GM12891 (cell line): Measurements from ENCODE around the gene ATP6V0A1. TPM values are rescaled to one million over a fixed set of nuclear protein-coding genes. Genes with fewer than 3 reads are reported as not detected.
"Not testable (repeated sequence)": the region's sequence is repeated elsewhere in the genome, so short reads cannot be mapped to it uniquely, and the experiment has no call there.

Experiments
- DNase-seq: peaks from one replicate; pipeline ENCODE4 v3.0.0; 2011; ENCODE audit warnings: low spot score; ENCODE audit not compliant: insufficient read length
- FAIRE-seq: peaks from 2 replicates; lab custom pipeline; 2011; peaks lifted over from hg19 to GRCh38; lab: Jason Lieb, UNC
- PAX5 ChIP-seq: IDR thresholded peaks from 2 replicates; pipeline ENCODE4 v1.6.1; 2011; ENCODE audit warnings: low read length, moderate library complexity, mild to moderate bottlenecking; ENCODE audit not compliant: insufficient read depth, severe bottlenecking
- POLR2A ChIP-seq: IDR thresholded peaks from 2 replicates; pipeline ENCODE4 v1.6.1; 2011; ENCODE audit warnings: low read depth, low read length, control low read depth
- POLR2AphosphoS5 ChIP-seq: IDR thresholded peaks from 2 replicates; pipeline ENCODE4 v1.6.1; 2011; ENCODE audit warnings: low read depth, low read length, control low read depth
- POU2F2 ChIP-seq: IDR thresholded peaks from 2 replicates; pipeline ENCODE4 v1.6.1; 2011; ENCODE audit warnings: low read depth, mild to moderate bottlenecking, control low read depth, low read length, moderate library complexity
- SPI1 ChIP-seq: IDR thresholded peaks from 2 replicates; pipeline ENCODE4 v1.6.1; 2011; ENCODE audit warnings: low read depth, low read length, control low read depth
- TAF1 ChIP-seq: IDR thresholded peaks from 2 replicates; pipeline ENCODE4 v1.6.1; 2011; ENCODE audit warnings: low read depth, low read length, control low read depth
- polyA plus RNA-seq: library from polyadenylated mRNA; unstranded; fragments of >200 nt; gene quantifications from one replicate; pipeline ENCODE4 v1.2.1, GENCODE V29; 2012; ENCODE audit warnings: low read depth, missing spikeins, inconsistent platforms; ENCODE audit not compliant: missing spikeins

ATP6V0A1 gene
- polyA plus RNA-seq = 27.1 TPM

- DNase-seq (peak; percentile 77), FAIRE-seq (peak; percentile 98)
- TF ChIP-seq SPI1 (no peak), POU2F2 (0 out of 2 replicates have a peak, but pooled peaks have one; percentile 28), POLR2A (peak; percentile 70), POLR2AphosphoS5 (peak; percentile 71), TAF1 (0 out of 2 replicates have a peak, but pooled peaks have one; percentile 30), PAX5 (no peak)
These were observed at the start of gene ATP6V0A1 for GRCh38 chr17:42458497-42459255. ATP6V0A1 (plus strand) TSS chr17:42458878; CDS start chr17:42460895, 2,017 bp downstream.

GRCh38 chr17:42409523-42410318, 49.0 kb upstream of the ATP6V0A1 start:
- DNase-seq (no peak), FAIRE-seq (no peak)
- no peak for TF ChIP-seq POU2F2
- no peak for TF ChIP-seq POLR2A
- TF ChIP-seq TAF1 = no peak
- TF ChIP-seq PAX5 = no peak
- no peak for TF ChIP-seq POLR2AphosphoS5
- no peak for TF ChIP-seq SPI1

DNA sequence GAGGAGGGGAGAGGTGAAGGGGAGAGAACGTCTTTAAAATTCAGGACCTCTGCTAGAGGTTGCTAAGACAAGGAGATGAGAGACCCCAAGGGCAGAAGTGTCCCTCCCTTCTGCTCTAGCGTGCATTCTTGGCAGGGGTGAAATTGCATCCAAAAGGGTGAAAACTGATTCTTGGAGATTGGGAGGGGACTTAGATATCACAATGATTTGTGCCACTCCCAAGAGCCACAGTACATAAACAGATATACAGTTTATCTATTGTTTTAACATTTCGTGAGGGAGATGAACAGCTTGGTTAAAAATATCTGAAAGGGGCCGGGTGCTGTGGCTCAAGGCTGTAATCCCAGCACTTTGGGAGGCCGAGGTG, 48.4 kb upstream of the ATP6V0A1 start:
- FAIRE-seq (no peak), DNase-seq (no peak)
- no peak for TF ChIP-seq POU2F2
- no peak for TF ChIP-seq PAX5
- no peak for TF ChIP-seq POLR2A
- no peak for TF ChIP-seq POLR2AphosphoS5
- TF ChIP-seq SPI1 = no peak
- TF ChIP-seq TAF1 = no peak

DNA sequence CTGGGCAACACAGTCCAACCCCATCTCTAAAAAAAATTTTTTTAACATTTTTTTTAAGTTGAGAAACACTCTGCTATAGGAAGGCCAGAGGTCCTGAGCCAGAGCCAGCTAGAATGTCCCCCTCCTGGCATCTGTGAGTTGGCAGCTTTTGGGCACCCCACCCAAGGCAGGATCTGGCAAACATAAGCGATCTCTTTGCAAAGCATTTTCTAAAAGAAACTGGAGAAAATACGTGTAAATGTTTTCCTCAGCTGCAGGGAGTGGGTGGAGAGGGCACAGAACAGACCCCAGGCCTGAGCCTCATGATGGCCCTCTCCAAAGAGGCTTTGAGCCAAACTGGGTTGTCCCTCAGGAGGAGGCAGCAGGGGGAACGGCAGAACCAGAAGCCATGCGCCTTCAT, 47.3 kb upstream of the ATP6V0A1 start:
- TF ChIP-seq TAF1 (no peak), POLR2A (no peak), POU2F2 (no peak)
- FAIRE-seq (no peak), DNase-seq (no peak)

GRCh38 chr17:42411905-42412679, 46.6 kb upstream of the ATP6V0A1 start:
- DNase-seq = no peak
- FAIRE-seq = no peak
- TF ChIP-seq TAF1 (no peak), POLR2A (no peak), SPI1 (no peak), POLR2AphosphoS5 (no peak), POU2F2 (no peak), PAX5 (no peak)

DNA sequence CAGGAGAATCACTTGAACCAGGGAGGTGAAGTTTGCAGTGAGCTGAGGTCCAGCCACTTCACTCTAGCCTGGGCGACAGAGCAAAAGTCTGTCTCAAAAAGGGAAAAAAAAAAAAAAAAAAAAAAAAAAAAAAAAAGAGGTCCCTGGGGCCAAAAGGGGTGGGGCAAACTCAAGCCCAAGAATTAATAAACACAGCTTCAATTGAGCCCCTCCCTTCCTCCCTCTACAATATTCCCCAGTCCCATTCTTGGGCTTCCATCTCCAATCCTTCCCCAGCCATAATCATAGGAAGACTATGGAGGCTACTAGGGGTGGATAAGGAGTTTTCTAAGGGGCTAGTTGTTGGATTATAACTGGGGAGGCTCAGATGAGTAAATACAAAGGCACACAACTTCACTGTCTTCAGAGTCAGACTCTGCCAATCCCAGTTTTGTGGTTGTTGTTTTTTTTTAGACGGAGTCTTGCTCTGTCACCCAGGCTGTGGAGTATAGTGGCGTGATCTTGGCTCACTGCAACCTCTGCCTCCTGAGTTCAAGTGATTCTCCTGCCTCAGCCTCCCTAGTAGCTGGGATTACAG, 45.1 kb upstream of the ATP6V0A1 start:
- no peak for TF ChIP-seq TAF1
- TF ChIP-seq PAX5 = no peak
- TF ChIP-seq POLR2AphosphoS5 = no peak
- TF ChIP-seq POU2F2 = no peak
- TF ChIP-seq SPI1 = no peak
- TF ChIP-seq POLR2A = no peak
- no peak for DNase-seq
- no peak for FAIRE-seq

GRCh38 chr17:42414704-42415409, 43.8 kb upstream of the ATP6V0A1 start:
- DNase-seq (no peak), FAIRE-seq (peak; percentile 72)
- TF ChIP-seq PAX5 (no peak), POU2F2 (no peak), SPI1 (no peak), POLR2A (no peak), TAF1 (no peak), POLR2AphosphoS5 (no peak)

DNA sequence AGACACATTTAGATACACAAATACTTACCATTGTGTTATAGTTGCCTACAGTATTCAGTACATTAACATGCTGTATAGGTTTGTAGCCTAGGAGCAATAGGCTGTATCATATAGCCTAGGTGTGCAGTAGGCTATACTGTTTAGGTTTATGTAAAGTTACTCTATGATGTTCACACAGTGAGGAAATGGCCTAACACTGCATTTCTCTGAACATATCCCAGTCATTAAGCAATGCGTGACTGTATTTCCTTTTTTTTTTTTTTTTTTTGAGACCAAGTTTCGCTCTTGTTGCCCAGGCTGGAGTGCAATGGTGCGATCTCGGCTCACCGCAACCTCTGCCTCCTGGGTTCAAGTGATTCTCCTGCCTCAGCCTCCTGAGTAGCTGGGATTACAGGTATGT, 40.7 kb upstream of the ATP6V0A1 start:
- DNase-seq, FAIRE-seq: not testable (repeated sequence)
